LHCN-M2 (cell line): Measurements from ENCODE around the gene MOB1A. TPM values are rescaled to one million over a fixed set of nuclear protein-coding genes. Genes with fewer than 3 reads are reported as not detected.
"Not testable (repeated sequence)": the region's sequence is repeated elsewhere in the genome, so short reads cannot be mapped to it uniquely, and the experiment has no call there.

Experiments
- DNase-seq: peaks from one replicate; pipeline ENCODE4 v3.0.0-alpha.2; 2012; ENCODE audit warnings: low read depth
- polyA plus RNA-seq: library from polyadenylated mRNA; unstranded; fragments of >200 nt; gene quantifications from one replicate; pipeline ENCODE4 v1.2.1, GENCODE V29; 2012; ENCODE audit warnings: missing spikeins
- total RNA-seq: library from RNA; depleted of rRNA; stranded (reverse); fragments of >200 nt; gene quantifications from 2 replicates; pipeline ENCODE4 v1.2.3, GENCODE V29; 2014; rRNA removed

The MOB1A gene
- 113 and 131 TPM in 2 replicates for total RNA-seq
- polyA plus RNA-seq: 27.2 TPM

DNA sequence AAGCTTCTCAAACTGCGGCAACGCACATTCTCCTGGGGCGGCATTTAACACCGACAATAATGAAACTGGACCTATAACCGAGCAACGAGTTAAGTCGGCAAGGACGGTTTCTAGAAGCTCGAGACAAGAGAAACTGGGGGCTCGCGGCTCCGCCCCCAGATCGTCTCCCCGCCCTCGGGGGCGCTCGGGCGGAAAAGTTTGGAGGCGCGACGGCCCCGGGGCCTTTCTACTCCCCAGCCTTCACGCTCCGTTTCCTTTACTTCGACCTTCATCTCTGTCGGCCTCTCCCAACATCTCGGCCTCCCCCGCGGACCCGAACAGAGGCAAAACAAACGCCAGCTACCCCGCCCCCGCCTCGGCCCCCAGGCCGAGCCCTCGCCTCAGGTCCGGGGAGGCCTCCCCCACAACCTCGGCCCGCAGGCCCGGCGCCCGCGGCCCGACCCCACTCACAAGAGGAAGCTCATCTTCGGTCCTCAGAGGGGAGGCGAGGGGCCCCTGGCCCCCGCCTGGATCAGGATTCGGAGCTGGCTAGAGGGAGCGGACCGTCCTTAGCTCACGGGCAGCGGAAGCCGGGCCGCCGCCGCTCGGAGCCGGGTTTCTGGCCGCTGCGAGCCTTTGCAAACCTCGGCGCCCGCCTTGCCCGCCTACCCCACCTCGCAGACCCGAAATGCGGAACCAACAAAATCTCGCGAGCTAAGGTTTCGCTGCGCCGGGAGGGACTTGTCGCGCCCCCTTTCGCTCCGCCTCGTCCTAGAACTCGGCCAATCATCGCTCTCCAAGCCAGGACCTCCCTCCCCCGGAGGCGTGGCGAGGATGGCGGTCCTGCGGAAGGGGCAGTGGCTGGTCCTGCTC is at the start of gene MOB1A:
Gene MOB1A, minus strand, starts transcription at position 669 of the 852 bp plus-strand sequence. Its CDS starts 205 bp downstream, at position 464.
- peak; percentile 97 for DNase-seq

DNA sequence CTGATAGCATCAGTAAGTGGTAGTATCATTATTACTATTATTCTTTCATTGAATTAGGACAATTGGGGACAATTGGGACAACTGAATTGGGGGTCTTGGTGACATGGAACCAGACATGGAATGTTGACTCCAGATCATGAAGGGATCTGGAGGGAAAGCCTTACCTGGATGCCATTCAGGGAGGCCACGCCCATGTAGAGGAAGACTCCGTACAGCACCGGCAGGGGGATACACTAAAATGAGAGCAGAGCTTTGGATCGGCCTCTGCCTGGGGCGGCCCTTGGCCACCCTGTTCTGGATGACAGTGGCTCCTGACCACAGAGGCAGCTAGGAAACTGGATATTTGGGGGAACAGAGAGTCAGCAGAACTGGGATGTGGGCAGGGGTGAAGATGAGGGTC is 49.0 kb upstream of the MOB1A start:
- DNase-seq: no peak

DNA sequence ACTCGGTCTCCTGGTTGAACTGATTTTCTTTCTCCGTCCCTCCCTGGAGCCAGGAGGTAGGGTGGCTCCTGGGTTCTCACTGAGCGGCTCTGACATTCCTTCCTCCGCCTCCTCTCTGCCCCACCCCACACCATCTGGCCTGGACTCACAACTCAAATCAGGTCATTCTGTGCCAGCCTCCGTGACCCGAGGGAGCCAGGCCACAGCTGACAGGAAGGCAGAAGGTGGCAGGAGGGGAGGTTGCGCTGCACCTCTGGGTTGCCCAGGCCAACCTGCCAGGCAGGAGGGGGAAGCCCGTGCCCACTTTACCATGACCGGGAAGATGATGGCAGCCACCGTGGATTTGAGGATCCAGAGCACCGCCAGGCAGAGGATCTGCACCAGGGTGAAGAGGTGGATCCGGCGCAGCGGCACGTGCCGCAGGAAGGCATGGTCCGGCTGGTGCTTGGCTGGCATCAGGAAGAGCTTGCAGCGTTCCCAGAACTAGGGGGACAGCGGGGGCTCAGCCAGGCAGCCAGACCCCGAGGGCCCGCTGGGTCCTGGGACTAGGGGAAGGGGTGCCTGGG is 48.1 kb upstream of the MOB1A start:
- DNase-seq: peak; percentile 17

DNA sequence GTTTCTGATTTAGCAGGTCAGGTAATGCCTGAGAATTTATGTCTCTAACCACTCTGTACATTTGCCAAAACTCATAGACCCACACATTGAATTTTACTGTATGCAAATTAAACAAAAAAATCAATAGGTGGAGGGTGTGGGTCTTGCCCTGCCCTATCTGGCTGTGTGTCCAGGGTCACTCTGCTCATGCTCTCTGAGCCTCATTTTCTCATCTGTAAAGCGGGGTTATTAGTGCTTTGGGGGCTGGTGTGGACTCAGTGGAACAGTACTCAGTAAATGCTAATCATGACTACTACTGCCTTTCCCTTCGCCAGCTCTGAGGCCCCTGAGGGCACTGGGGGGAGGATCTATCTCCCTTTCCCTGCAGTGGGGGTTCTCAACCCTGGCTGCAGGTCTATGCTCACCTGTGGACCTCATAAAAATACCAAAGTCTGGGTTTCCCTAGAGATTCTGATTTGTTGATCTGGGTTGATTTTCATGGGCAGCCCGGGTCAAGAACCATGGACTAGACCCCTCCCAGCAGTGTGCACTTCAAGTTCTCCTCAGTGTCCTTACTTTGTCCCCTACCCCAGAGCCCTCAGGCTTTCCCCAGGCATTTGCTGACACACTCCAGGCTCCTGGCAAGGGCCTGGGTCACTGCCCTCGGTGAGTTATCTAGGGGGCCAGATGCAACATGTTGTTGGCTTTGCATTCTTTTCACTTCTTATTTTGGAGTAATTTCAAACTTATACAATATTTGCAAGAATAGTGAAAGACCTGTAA is 47.2 kb upstream of the MOB1A start:
- DNase-seq: no peak

DNA sequence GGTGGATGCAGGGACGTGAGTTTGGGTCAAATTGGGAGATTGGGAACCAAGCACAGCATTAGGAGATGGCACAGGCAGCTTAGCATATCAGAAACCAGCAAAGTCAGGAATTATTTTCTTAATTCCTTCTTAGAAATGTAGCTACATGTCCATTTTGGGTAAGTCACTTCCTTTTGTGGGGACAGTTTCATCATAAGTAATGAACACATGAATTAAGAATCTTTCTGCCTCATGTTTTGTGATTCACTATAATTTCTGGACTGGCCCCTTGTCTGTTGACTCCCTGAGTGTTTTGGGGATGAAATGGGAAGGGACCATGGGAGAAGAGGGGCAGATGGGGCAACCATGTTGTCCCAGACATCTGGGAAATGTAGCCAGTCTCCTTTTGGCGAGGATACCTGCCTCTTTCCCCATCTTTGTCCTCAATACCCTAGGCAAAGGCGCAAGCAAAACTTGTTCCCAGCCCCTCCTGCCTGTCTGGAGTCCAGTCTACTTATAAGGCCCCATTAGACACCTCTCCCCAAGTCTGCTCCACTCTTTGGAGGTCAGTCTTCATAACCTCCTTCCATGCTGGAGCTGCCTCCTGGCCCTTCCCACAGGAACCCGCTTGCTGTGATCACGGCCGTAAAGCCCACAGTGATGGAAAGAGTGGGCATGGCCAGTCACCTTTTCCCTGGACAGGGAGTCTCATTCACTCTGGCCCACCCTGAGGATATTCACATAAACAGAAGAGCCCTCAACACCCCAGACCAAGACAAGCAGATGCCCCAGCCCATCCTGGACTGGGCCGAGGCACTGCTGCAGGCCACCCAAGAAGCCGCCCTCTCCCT is 45.5 kb upstream of the MOB1A start:
- DNase-seq: peak; percentile 17

DNA sequence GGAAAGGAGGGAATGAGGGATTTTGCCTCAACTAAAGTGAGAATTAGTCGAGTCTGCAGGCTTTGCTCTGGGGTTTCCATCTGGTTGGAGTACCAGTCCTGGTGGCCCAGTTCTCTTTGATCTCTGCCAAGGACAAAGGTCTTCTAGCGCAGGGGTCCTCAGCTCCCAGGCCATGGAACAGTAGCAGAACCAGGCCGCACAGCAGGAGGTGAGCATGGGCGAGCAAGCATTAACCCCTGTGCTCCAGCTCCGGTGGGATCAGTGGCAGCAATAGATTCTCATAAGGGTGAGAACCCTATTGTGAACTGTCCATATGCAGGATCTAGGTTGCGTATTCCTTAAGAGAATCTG is 43.6 kb upstream of the MOB1A start:
- no peak for DNase-seq

DNA sequence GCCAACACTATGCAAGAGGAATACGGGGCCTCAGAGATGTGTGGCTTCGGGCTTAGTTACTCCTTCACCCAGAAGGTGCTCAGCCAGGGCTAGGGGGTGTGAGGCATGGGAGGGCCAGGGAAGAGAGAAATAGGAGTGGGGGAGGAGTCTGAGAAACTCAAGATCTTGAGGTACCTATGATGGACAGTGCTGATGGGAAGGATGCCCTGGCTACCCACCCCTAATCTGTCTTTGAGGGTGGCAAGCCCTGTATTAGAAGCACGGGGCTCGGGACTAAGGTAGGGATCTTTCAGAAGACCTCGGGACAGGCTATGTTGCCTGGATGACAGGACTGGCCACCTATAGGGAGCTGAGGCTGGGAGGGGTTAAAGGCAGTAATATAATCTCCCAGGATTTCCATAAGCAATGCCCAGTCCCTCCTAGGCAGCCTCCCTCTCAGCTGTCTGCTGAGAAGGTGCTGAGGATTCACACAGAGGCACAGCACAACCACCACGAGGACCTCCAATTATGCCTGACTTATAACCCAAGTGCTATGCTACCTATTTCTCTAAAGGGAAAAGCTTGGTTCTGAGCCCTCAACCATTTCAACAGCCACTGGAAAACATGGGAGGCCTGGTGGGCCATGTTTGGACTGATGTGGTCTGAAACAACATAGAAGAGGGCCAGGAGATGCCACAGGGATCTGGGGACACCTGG is 43.1 kb upstream of the MOB1A start:
- no peak for DNase-seq

DNA sequence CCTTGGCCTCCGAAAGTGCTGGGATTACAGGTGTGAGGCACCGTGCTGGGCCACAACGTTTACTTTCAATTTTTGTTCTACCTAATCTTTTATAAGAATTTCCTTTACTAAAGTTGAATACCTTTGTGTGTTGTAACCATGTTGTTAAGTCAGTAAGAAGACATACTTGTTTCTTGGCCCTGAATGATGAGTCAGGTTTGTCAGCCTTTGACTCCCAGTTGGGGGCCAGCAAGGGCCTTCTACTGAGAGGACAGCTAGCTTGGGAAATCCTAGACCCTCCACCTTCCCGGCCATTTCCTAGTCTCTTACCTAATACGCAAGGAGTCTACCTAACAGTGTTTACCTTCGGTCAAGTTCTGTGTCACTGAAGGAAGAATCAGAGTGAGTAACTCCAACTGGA is 42.4 kb upstream of the MOB1A start:
- no peak for DNase-seq

DNA sequence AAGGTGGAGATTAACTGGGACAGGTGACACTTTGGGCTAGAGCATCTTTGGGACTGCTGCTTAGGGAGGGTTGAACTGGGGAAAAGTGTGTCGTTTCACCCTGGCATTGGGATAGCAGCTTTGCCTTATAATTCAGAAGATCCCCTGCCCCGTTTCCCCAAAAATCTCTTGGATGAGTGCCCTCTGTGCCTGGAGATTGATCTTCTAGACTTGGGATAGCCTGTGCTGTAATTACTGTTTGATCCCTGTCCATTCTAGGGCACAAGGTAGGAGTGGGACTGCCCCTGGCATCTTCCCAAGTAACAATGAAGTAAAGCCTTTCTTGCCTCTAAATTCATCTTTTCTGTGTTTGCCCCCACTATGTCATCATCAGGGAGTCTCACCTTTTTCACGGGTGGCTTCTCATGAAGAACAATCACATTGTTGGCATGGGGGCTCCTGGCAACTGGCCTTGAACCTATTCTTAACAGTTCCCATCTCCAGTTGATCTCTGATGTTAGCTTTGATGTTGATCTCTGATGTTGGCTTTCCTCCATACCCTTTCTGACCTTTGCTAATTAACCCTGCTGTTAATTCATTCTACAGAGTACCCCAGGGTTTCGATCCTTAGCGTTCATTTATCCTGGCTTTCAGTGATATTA is 41.3 kb upstream of the MOB1A start:
- no peak for DNase-seq

DNA sequence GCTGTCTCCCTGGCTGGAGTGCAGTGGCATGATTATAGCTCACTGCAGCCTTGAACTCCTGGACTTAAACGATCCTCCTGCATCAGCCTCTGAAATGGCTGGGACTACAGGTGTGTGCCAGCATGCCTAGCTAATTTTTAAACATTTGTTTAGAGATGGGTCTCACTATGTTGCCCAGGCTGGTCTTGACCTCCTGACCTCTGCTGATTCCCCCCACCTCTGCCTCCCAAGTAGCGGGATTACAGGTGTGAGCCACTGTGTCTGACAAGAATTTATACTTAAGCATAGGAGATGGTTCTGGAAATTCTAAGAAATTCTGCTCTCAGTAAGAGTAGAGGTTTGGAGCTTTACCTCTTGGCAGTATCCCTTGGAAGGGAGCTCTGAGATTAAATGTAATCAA is 38.0 kb upstream of the MOB1A start:
- no peak for DNase-seq

DNA sequence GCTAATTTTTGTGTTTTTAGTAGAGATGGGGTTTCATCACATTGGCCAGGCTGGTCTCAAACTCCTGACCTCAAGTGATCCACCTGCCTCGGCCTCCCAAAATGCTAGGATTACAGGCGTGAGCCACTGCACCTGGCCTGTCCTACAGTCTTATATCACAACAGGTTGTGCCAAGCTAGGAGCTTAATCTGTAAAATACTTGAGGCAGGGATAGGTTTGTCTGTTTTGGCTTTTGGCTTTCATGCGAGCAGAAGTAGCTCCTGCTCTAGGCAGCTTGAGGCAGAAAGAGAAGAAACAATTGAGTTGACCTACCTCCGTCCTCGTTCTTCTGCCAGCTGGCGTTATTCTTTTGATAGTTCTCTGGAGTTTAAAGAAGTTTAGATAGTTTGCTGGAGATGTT is 37.1 kb upstream of the MOB1A start:
- DNase-seq: not testable (repeated sequence)

DNA sequence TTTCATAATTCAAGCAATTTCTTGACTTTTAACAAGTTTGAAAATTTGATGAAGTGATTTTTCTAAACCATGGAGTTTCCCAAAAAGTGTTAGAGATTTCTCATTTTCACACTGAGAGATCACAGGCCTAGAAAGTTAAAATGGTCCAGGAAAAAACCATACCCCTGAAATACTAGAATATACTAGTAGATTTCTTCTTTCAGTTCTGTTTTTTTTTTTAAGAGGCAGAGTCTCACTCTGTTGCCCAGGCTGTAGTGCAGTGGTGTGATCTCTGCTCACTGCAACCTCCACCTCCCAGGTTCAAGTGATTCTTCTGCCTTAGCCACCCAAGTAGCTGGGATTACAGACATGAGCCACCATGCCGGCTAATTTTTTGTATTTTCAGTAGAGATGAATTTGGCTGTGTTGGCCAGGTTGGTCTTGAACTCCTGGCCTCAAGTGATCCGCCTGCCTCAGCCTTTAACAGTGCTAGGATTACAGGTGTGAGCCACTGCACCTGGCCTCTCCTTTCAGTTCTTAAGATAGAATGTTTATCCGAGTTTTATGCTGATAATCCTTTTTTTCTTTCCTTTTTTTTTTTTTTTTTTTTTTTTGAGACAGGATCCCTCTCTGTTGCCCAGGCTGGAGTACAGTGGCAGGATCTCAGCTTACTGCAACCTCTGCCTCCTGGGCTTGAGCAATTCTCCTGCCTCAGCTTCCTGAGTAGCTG is 34.2 kb upstream of the MOB1A start:
- DNase-seq: no peak

DNA sequence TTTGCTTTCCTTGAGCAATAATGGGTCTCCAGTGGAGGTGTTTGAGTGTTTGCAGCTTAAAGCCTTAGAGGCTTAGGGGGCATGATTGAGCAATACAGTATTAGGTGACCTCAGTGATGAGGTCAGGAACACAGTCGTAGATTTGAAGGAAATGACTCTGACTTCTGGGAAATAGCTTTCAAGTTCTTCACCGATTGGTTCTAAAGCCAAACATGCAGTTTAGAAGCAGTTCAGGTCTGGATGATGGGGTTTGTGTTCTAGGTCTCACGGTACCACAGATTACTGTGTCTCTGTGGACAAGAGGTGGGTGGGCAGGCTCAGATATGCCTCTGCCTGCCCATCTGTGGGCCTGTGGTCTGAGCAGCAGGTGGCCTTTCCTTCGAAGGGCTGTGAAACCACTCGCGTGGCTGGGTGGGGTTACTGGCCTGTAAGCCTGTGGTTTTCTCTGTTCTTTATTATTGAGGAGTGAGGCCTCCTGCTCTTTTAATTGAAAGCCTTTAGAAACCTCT is 27.6 kb upstream of the MOB1A start:
- peak; percentile 71 for DNase-seq

DNA sequence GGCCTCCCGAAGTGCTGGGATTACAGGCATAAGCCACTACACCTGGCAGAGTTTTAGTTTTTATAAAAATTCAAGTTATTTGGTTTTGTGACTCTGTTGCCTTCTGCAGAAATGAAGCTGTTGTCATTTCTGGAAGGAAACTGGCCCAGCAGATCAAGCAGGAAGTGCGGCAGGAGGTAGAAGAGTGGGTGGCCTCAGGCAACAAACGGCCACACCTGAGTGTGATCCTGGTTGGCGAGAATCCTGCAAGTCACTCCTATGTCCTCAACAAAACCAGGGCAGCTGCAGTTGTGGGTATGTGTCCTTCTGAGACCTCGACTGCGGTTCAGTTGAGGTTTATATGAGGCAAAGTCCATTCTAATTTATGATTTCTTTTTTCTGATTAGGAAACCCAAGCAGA is 26.9 kb upstream of the MOB1A start:
- DNase-seq: no peak

DNA sequence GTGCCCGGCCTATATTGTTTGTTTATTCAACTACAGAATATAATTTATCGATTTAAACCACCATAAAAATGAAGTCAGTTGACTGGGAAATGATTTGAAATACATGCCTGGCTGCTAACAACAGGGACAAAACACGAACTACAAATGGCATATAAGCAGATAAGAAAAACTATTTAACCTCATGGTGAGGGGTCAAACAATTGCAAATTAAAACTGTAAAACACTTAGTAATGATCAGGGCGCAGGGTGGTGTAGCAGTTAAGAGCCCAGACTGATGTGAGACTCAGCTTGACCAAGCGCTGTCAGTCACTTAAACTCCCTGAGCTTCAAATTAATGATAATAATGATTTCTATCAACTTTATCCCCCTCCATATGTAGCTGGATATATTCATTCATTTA is 26.4 kb upstream of the MOB1A start:
- no peak for DNase-seq

DNA sequence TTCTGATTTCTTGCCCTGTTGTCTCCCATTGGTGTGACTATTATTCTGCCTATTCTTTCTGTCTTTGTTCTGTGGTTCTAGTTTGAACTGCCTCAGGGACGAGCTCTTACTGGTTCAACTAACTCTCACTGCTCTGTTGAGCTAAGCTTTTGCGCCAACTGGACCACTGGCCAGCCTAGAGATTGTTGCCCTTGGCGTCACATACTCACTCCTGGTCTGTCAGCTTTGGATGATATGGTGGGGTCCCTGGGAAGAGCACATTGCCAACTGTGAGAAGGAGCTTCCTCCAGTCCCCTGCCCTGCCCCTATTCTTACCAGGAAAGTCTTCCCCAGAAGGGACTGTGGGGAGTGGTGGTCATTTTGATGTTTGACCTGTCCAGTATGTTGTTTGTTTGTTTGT is 25.8 kb upstream of the MOB1A start:
- no peak for DNase-seq

DNA sequence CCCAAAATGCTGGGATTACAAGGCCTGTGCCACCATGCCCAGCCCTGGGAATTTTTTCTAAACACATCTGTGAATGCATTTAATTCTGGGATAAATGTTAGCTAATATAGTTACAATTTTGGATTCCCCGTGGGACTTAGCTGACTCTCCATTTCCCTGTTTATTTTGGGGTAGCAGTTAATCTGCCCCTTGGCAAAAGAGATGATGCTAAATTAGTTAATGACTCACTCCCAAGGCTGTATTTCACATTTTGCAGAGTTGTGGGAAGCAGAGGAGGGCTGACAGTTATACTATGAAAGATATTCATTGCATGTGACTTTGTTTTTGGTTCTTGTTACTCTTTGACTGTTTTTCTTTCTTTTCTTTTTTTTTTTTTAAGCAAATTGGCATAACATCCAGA is 22.9 kb upstream of the MOB1A start:
- DNase-seq: peak; percentile 87

DNA sequence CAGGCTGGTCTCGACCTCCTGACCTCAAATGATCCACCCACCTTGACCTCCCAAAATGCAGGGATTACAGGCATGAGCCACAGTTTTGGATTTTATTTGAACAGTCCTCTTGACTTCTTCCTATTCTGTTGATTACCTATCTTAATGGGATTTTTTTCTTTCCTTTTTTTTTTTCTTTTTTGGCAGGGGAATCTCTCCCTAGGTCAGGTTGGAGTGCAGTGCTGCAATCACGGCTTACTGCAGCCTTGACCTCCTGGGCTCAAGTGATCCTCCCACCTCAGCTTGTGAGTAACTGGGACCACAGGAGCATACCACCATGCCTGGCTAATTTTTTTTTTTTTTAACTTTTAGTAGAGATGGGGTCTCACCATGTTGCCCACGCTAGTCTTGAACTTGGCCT is 22.5 kb upstream of the MOB1A start:
- no peak for DNase-seq

DNA sequence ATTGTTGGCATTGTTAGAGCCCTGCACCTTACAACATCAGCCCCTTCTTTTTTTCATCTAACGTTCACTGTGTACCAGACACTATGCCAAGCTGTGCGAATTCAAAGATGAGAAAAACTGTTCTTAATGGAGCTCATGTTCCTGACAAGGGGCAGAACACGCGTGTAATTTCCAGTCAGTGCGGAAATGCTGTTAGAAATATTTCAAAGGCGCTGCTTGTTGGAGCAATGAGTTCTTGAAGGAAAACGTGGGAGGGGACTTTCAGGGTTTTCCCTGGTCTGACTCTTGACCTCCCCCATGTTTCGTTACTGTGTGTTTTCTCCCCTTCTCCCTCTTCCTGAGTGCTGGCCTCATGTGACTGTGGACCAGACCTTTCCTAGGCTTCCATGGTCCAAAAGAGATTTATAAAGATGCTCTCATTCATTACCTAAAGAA is 21.2 kb upstream of the MOB1A start:
- no peak for DNase-seq

DNA sequence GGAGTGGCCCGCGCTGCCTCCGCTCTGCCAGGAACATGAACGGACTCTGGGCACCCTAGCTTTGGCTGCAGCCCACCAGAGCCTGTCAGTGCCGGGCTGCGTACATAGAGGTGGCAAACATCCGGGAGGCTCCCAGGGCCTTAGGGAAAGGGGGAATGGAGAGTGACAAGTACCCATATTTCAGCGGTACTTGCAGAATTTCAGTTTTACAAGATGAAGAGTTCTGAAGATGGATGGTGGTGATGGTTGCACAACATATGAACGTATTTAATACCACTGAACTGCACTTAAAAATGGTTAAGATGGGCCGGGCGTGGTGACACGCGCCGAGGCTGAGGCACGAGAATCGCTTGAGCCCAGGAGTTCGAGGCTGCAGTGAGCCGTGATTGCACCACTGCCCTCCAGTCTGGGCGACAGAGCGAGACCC is 20.6 kb upstream of the MOB1A start:
- no peak for DNase-seq
